HG02970 (cell line): Measurements from ENCODE around the gene FBXO47.
"Not testable (repeated sequence)": the region's sequence is repeated elsewhere in the genome, so short reads cannot be mapped to it uniquely, and the experiment has no call there.

Source experiments
- ATAC-seq: cut with Tn5 transposase; IDR thresholded peaks from one replicate; pipeline ENCODE4 v1.9.1; 2021; ENCODE audit warnings: mild to moderate bottlenecking, moderate library complexity, moderate number of reproducible peaks; ENCODE audit not compliant: unreplicated experiment, low FRiP score

FBXO47 gene

DNA sequence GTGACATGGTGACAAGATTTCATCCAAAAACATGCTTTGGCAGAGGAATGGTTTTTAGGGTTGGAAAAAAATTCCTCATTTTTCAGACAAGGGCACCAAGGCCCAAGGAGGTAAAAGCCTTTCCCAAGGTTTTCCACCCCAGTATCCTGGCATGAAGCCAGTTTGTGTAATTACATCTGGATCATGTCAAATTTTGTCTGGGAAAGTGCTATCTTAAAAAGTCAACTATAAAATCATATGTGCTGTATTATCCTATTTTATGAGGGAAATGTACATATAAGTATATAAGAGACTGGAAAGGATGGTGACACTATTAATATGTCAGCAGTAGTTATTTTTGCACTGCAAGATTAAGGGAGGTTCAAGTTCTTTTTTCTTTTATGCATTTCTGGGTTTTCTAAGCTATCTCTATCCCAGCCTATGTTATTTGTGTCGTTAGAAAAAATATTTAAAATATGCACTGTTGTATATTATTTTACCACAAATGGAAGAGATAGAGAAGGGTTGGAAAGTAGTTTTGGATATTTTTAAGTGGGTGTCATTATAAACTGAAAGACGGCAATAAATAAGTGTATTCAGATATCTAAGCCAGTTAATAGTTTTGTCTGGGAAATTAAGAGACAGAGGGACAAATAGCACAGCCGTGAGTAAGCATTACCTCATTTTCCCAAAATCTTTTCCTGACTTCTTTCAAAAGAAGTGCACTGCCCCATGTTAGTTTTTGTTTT is 13.5 kb upstream of the FBXO47 start:
- no peak for ATAC-seq

DNA sequence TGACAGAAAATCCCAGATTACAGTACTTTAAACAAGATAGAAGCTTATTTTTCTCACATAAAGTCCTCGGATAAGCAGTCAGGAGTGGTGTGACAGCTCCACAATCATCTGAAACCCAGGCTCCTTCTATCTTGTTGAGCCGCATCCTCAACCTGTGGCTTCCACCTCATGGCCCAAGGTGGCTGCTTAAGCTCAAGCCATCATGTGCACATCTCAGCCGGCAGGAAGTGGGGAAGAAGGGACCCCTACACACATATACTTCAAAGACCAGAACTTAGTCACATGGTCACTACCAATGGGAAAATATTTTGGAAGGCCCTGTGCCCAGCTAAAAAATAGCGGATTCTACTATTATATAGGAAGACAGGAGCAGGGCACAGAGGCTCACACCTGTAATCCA is 11.0 kb upstream of the FBXO47 start:
- ATAC-seq, result no peak

DNA sequence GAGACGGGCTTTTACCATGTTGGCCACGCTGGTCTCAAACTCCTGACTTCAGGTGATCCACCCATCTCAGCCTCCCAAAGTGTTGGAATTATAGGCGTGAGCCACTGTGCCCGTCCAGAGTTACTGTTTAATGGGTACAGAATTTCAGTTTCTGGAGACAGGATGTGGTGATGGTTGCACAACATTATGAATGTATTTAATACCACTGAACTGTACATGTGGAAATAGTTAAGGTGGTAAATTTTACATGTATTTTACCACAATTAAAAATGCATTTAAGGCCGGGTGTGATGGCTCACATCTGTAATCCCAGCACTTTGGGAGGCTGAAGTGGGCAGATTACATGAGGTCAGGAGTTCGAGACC is 9.0 kb upstream of the FBXO47 start:
- not testable (repeated sequence) for ATAC-seq

DNA sequence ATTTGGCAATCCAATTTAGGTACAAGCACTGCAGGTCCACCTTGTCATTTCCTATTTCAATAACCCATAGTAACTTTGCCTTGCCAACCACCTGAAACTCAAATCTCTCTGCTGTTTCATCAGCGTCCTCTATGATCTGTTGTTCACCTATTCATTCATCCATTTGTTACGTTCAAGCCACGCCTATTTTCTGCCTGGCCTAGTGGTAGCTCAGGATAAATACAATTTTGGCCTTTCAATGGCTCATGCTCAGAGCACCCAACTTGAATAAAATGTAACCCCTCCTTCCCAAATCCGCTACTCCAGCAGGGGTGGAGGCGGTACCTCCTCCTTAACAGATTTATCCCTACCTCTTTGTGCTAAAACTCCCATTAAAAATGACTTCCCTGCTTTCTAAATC is 3.6 kb upstream of the FBXO47 start:
- ATAC-seq, result no peak

GRCh38 chr17:38970128-38970527 is 2.9 kb upstream of the FBXO47 start:
- ATAC-seq, result no peak

GRCh38 chr17:38969281-38969680 is 2.1 kb upstream of the FBXO47 start:
- ATAC-seq, result no peak

GRCh38 chr17:38961413-38961812 is 5.8 kb downstream of the FBXO47 start:
- no peak for ATAC-seq

DNA sequence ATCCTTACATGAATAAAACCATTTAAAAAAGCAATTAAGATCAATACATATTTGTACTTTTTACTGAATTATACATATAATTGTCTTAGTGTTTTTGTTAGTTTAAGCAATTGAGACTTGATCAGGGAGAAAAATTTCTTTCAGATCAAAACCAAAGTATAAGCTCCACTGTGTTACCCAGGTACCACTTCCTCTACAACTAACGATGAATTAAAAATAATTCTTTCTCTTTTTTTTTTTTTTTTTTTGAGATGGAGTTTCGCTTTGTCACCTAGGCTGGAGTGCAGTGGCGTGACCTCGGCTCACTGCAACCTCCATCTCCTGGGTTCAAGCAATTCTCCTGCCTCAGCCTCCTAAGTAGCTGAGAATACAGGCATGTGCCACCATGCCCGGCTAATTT is 6.8 kb downstream of the FBXO47 start:
- no peak for ATAC-seq

DNA sequence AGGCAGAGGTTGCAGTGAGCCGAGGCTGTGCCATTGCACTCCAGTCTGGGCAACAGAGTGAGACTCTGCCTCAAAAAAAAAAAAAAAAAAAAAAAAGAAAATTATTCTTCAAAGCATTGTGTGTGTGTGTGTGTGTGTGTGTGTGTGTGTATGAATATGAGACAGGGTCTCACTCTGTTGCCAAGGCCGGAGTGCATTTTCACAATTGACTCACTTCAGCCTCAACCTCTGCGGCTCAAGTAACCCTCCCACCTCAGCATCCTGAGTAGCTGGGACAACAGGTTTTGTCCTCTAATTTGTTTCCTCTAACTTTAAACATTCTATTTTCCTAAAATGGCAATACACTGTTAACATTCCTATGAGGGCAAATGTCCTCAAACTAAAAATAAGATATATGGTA is 7.7 kb downstream of the FBXO47 start:
- no peak for ATAC-seq

- ATAC-seq, result no peak
These were observed 8.4 kb downstream of the FBXO47 start for GRCh38 chr17:38958756-38959155.

DNA sequence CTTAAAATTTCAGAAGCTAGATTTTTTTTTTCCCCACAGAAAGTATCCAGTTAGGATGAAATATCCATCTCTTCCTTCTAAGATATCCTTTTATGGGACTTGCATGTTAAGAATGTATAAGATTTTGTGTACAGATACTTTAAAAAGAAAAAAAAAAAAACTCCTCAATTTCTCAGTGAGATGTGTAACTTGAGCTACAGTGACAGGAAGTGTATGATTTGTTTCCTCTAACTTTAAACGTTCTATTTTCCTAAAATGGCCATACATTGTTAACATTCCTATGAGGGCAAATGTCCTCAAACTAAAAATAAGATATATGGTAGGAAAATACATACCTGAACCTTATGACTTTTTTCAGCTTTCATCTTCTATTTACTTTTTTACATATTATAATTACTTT is 8.9 kb downstream of the FBXO47 start:
- no peak for ATAC-seq

- not testable (repeated sequence) for ATAC-seq
These were observed 13.4 kb downstream of the FBXO47 start for GRCh38 chr17:38953800-38954199.

DNA sequence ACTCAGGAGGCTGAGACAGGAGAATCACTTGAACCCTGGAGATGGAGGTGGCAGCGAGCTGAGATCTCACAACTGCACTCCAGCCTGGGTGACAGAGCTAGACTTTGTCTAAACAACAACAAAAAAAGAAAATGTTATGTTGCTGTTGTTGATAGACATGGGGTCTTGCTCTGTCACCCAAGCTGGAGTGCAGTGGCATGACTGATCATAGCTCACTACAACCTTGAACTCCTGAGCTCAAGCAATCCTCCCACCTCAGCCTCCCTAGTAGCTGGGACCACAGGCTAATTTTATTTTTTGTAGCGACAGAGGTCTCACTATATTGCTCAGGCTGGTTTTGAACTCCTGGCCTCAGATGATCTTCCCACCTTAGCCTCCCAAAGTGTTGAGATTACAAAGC is 20.0 kb downstream of the FBXO47 start:
- ATAC-seq, result no peak

DNA sequence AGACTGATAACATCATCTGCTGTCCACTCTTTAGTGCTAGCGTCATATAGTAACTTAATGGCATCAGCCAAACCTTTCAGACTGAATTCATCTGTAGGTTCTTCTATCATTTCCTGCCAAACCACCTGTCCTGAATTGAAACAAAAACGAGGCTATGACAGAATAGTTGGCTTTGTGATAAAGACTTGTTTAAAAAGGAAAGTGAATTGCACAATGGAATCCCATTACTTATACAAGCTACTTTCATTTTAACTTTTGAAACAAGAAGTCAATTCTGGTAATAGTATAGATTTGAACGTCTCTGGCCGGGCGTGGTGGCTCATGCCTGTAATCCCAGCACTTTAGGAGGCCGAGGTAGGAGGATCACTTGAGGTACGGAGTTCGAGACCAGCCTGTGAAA is 23.6 kb downstream of the FBXO47 start:
- ATAC-seq, result no peak

GRCh38 chr17:38942696-38943334 is 24.4 kb downstream of the FBXO47 start:
- ATAC-seq, result no peak

GRCh38 chr17:38940404-38940803 is 26.8 kb downstream of the FBXO47 start:
- ATAC-seq, result no peak

- no peak for ATAC-seq
These were observed 27.2 kb downstream of the FBXO47 start for GRCh38 chr17:38939987-38940386.

DNA sequence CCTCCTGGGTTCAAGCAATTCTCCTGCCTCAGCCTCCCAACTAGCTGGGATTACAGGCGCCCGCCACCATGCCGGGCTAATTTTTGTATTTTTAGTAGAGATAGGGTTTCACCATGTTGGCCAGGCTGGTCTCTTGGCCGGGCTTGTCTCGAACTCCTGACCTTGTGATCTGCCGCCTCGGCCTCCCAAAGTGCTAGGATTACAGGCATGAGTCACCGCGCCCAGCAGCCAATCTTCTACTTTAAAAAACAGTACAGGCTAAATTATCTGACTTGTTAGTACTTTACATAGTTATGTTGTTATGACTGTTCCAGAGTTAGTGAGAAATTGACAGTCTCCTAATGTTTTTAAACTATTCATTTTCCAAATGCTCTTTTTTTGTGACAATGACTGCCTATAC is 33.2 kb downstream of the FBXO47 start:
- not testable (repeated sequence) for ATAC-seq

DNA sequence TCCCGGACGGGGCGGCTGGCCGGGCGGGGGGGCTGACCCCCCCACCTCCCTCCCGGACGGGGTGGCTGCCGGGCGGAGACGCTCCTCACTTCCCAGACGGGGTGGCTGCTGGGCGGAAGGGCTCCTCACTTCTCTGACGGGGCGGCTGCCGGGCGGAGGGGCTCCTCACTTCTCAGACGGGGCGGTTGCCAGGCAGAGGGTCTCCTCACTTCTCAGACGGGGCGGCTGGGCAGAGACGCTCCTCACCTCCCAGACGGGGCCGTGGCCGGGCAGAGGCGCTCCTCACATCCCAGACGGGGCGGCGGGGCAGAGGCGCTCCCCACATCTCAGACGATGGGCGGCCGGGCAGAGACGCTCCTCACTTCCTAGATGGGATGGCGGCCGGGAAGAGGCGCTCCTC is 36.4 kb downstream of the FBXO47 start:
- ATAC-seq, result not testable (repeated sequence)

- ATAC-seq, result no peak
These were observed 40.7 kb downstream of the FBXO47 start for GRCh38 chr17:38926293-38927070.

DNA sequence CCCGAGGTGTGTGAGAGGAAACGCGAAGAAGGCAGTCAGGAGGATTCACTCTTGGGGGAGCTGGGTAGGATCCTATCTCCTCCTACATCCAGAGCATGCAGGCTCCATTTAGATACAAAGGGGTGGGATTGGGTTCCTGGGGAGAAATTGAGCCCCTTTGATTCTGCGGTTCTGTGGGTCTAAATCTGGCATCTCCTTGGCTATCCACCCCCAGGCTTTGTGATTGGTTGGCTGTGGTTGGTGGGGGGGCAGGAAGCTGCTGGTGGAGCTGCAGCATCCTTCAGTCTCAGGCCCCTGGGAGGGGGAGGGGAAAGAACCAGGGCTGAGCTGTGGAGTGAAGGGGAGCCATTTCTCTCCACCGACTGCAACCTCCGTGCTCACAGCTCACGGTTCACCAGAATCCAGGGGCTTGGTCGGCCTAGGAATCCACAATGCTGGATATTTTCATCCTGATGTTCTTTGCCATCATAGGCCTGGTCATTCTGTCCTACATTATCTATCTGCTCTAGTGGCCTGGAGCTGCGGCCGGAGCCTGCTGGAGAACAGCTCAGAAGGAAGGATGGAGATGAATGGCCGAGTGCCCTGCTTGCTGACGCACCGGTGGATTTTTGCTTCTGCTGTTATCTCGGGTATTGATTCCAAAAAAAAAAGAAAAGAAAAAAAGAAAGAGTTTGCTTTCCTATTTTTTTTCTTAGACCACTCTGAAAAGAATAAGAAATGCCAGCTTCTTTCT is 41.8 kb downstream of the FBXO47 start, which contains the start of gene LASP1NB:
Gene LASP1NB (plus strand): TSS at position 352 of the 733 bp plus-strand sequence.
- no peak for ATAC-seq
